Naive thymus-derived CD8-positive, alpha-beta T cell (primary cell): ENCODE results near the gene ZNF683. TPM values are rescaled to one million over a fixed set of nuclear protein-coding genes. Genes with fewer than 3 reads are reported as not detected.
"Not testable (repeated sequence)": the region's sequence is repeated elsewhere in the genome, so short reads cannot be mapped to it uniquely, and the experiment has no call there.

ENCODE experiments used
- ATAC-seq, 2 donors: fragments of 150-1000 bp; cut with Tn5 transposase in 1 of 2; sonication (Bioruptor Pico), chemical (Tn5 transposase) in 1 of 2; 1 replicate in 1 of 2; 2 replicates in 1 of 2; pipeline ENCODE4 v1.10.0; 2021; ENCODE audit warnings: mild to moderate bottlenecking in 2 of 2, moderate library complexity in 2 of 2
- POLR2A ChIA-PET: fragments of 350-600 bp; sonication (Branson Sonifier 250); formaldehyde crosslinking; loops from one replicate; lab custom pipeline; 2021; ENCODE audit warnings: antibody characterized with exemption; lab: Charles Lee
- DNase-seq, 10 donors: peaks; one replicate each; pipeline versions ENCODE4 v3.0.0 to v3.0.0-alpha.2; 2020 to 2022
- H3K27ac Mint-ChIP-seq, 10 donors: one replicate each; pipeline ENCODE4 v1.8.0; 2020 to 2022; ENCODE audit warnings: mild to moderate bottlenecking in 10 of 10, mixed read lengths in 10 of 10, moderate library complexity in 4 of 10, inconsistent platforms in 1 of 10
- H3K27me3 Mint-ChIP-seq, 5 donors: one replicate each; pipeline ENCODE4 v1.8.0; 2021 to 2022; ENCODE audit warnings: mixed read lengths in 5 of 5
- H3K36me3 Mint-ChIP-seq, 3 donors: one replicate each; pipeline ENCODE4 v1.8.0; 2020 to 2022; ENCODE audit warnings: mixed read lengths in 3 of 3, mild to moderate bottlenecking in 2 of 3, inconsistent platforms in 1 of 3
- H3K4me1 Mint-ChIP-seq, 4 donors: one replicate each; pipeline ENCODE4 v1.8.0; 2021 to 2022; ENCODE audit warnings: mixed read lengths in 4 of 4
- H3K4me3 Mint-ChIP-seq, 10 donors: one replicate each; pipeline ENCODE4 v1.8.0; 2020 to 2022; ENCODE audit warnings: mild to moderate bottlenecking in 10 of 10, mixed read lengths in 10 of 10, moderate library complexity in 6 of 10, inconsistent platforms in 1 of 10
- H3K9me3 Mint-ChIP-seq, 9 donors: one replicate each; pipeline ENCODE4 v1.8.0; 2020 to 2022; ENCODE audit warnings: mixed read lengths in 9 of 9, mild to moderate bottlenecking in 3 of 9, inconsistent platforms in 1 of 9, moderate library complexity in 1 of 9
- polyA plus RNA-seq, 3 donors: library from polyadenylated mRNA; unstranded; fragments of 300-500 nt; fragmentation: Illumina TruSeq; gene quantifications; one replicate each; pipeline ENCODE4 v1.2.3, GENCODE V29; 2021
- total RNA-seq, 8 experiments: library from RNA in 2 of 8; stranded (reverse) in 2 of 8; gene quantifications; one replicate each; pipeline ENCODE4 v1.2.3 and lab custom pipeline; 2021 to 2026

The ZNF683 gene
- total RNA-seq = 1 to 10 TPM; 2.1 to 2.4 TPM
- polyA plus RNA-seq = 1 to 10 TPM in 2 of 3 donors, under 1 TPM in 1; 0.42 to 6.3 (median 3.1) TPM
- total RNA-seq (lab: John Stamatoyannopoulos, UW) = 0 to 0.21 (median 0) reads per million in 6 experiments

DNA sequence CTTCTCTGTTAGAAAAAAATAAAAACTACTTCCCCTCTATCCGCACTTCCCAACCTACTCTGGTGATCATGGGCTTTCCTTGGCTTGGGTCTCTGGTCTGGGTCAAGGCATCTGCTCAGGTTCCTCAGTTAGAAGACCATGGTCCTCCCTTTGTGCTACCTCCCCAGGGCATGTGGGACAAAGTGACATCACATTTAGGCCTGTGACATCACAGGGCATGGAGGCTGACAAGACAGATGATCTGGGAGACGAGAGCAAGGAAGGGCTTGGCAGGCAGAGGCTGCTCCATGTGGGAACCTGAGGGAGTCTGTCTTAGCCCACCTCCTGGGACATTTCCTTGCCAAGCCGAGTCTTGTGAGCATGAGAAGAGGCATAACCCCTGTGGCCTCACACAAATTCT, at the start of gene ZNF683:
Gene ZNF683, minus strand, starts transcription at position 140 of the 400 bp plus-strand sequence. CDS start 4,179 bp downstream, outside the sequence.
- POLR2A ChIA-PET = interaction anchor here (9.2 kb wide), 1 partner anchor 11 kb away, joined by 75 read pairs; no protein-coding TSS in a partner anchor

DNA sequence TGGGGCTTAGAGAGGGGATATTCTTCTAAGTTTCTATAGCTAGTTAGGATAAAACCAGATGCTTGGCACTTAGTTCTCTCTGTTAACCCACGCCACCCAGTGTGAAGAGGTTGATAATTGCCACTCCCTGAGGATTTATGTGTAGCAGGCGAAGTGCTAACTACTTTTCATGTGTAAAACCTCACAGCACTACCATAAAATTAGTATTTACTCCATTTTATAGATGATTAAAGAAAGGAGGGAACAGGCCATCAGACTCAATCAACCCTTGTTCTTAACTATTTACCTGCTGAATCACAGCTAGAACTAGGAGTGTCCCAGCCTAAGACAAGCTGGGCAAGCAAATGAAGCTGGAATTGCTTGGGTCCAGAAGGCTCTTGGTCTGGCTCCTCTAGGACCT, 46.9 kb upstream of the ZNF683 start:
- DNase-seq (no peak), ATAC-seq (no peak)
- Mint-ChIP-seq H3K27ac (no peak overlapping the region), H3K4me3 (no peak overlapping the region), H3K36me3 (no peaks in the 10 kb centered on the region), H3K27me3 (peaks cover 0 to 22% (median 1%) of the 10 kb centered on the region in 5 donors), H3K9me3 (no peaks in the 10 kb centered on the region), H3K4me1 (peaks cover 0 to 3% (median 1%) of the 10 kb centered on the region in 4 donors)
- POLR2A ChIA-PET = interaction anchor here (0.5 kb wide), 1 partner anchor 17 kb away, joined by 3 read pairs; no protein-coding TSS in a partner anchor

More for the DNA sequence above, at the start of gene ZNF683:
- not testable (repeated sequence) for H3K9me3 Mint-ChIP-seq, DNase-seq, H3K27me3 Mint-ChIP-seq, H3K36me3 Mint-ChIP-seq, ATAC-seq
- Mint-ChIP-seq H3K27ac (peak within 1 kb of the TSS; percentile 36 to 88 (median 69)), H3K4me3 (peak within 1 kb of the TSS; percentile 17 to 80 (median 61)), H3K4me1 (peaks cover 46 to 90% (median 86%) of the 10 kb centered on the region in 4 donors)

DNA sequence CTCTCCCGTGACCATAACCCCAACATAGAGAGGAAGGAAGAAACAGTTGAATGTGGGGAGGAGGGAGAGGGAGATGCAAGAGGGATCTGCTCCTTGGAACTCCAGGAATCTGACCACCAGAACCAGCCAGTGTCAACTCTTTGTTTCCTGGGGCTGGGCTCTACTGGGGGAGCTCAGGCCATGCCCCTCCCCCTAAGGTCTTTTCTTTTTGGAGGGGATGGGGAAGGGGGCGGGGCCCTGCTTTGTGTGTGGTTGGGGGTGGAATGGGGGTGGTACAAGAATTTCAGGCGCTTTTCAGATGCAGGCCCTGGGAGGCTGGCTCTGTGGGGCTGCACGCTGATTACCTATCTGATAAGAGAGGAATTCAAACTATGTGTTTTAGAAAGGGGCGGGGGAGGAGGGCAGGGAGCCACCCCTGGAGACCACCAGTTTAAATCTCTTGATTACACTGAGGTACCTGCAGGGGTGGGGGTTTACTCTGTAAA, 46.4 kb upstream of the ZNF683 start:
- Mint-ChIP-seq H3K27me3 (peaks cover 0 to 28% (median 6%) of the 10 kb centered on the region in 5 donors), H3K27ac (no peak overlapping the region), H3K4me3 (no peak overlapping the region), H3K9me3 (no peaks in the 10 kb centered on the region), H3K4me1 (peaks cover 0 to 3% (median 1%) of the 10 kb centered on the region in 4 donors), H3K36me3 (no peaks in the 10 kb centered on the region)
- ATAC-seq = no peak
- no peak for DNase-seq
- POLR2A ChIA-PET = interaction anchor here (0.5 kb wide), 1 partner anchor 18 kb away, joined by 3 read pairs; no protein-coding TSS in a partner anchor

DNA sequence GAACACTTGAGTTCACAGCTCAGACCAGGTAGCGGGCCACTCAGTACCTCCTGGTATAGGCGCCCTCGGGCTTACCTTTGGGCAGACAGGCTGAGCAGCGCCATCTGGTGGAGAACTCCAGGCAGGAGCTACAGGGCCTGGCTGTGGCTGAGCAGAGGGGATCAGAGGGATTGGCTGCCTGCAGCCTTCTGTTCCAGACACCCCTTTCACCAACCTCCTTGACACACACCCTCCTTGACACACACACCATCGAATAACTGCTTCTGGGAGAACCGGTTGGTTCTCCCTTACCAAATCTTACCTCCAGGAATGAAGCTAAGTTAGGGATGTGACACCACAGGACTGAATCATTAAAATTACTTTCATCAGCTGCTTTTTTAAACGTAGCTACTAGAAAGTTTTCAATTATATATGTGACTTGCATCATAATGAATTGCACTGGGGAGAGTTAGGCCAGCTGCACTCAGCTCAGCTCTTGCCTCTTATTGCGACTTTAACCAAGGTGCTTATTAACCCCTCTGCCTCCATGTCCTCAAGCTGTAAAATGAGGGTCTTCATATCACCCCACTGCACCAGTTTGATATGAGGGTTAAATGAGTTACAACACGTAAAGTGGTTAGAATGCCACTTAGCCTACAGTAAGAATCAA, 44.7 kb upstream of the ZNF683 start:
- POLR2A ChIA-PET = interaction anchor here (0.5 to 1.3 kb wide), 6 partner anchors 15 to 142 kb away, joined by 3 to 7 read pairs (median 4); partner anchors contain the start of gene DHDDS
- no peaks in the 10 kb centered on the region for H3K36me3 Mint-ChIP-seq
- H3K4me3 Mint-ChIP-seq = no peak overlapping the region
- no peaks in the 10 kb centered on the region for H3K9me3 Mint-ChIP-seq
- DNase-seq (peak; percentile 64 to 92 (median 80)), ATAC-seq (peak; percentile 100)
- H3K27me3 Mint-ChIP-seq = peaks cover 13 to 34% (median 19%) of the 10 kb centered on the region in 5 donors
- H3K4me1 Mint-ChIP-seq = peaks cover 0 to 3% (median 2%) of the 10 kb centered on the region in 4 donors
- H3K27ac Mint-ChIP-seq = no peak overlapping the region

DNA sequence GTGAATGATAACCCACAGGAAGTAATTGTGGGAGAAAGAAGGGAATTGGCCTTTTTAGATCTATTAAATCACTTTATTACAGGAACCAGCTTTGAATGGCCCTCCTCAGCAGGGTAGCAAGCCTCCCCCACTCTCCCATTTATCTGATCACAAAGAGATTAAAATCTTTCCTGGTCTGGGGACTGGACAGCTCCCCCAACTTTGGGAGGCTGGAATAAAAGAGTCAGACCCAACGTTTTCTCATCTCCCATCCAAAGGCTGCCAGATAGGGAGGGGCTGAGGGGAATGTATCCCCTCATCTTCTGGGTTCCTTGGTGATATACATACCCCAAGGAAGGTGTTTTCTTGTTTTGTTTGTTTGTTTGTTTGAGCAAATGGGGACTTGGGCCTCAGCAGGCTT, 40.5 kb upstream of the ZNF683 start:
- Mint-ChIP-seq H3K4me1 (peaks cover 13 to 31% (median 23%) of the 10 kb centered on the region in 4 donors), H3K36me3 (no peaks in the 10 kb centered on the region), H3K4me3 (no peak overlapping the region), H3K27ac (no peak overlapping the region), H3K27me3 (peaks cover 25 to 53% (median 49%) of the 10 kb centered on the region in 5 donors), H3K9me3 (peaks cover 0 to 3% (median 0%) of the 10 kb centered on the region in 9 donors)
- no peak for ATAC-seq
- no peak for DNase-seq
- POLR2A ChIA-PET = interaction anchor here (0.7 kb wide), 3 partner anchors 123 to 487 kb away, joined by 3 to 5 read pairs (median 3); partner anchors contain the start of gene SH3BGRL3

DNA sequence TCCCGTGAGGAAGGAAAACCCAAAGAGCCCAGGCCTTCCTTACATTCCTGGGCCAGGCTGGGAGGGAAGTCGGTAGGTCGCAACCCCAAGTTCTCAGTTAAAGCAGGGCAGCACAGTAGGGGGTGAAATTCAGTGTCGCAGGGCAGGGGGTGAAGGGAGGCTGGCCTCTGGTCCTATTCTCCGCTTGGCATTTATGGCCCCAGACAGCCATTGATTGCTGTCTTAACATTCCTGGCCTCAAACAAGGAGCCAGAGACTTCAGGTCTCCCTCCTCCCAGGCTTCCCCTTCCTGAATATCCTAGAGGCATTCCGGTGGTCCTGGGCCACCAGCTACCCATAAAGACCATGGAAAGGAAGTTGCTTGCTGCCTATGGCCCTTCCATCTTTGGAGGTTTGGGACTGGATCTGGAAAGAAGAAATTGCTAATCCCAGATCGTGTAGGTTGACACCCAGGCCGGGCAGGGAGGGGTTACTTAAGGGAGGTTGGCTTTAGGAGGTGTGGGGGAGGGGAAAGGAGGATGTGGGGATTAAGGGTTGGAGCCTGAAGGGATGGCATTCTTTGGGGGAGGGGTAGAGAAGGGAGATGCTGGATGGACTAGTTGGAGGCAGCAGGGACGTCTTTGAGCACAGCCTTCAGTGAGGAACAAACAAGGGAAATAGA, 39.8 kb upstream of the ZNF683 start:
- POLR2A ChIA-PET = interaction anchor here (0.6 to 0.7 kb wide), 2 partner anchors 92 to 132 kb away, joined by 3 read pairs; partner anchors contain the start of gene SH3BGRL3
- H3K27ac Mint-ChIP-seq = peak overlapping the region in 1 of 10 donors; percentile 25
- no peaks in the 10 kb centered on the region for H3K36me3 Mint-ChIP-seq

DNA sequence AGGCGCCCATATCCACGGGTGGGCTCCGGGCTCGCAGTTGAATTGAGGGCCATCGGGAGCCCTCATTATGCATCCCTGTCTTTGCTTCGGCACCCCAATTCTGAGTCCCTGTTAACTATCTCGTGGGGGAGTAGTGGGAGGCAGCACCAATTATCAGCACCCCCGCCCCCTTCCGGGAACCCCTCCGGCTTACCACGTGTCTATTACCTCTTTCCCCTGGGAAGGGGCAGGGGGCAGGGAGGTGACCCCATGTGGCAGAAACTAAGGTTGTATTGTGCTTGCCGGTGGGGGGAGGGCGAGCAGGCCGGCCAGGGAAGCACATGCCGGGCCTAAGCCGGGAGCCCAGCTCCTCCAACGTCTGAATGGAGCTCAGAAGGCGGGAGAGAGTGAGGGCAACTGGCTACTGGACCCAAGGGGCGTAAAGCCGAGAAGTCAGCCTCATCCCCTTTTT, 39.1 kb upstream of the ZNF683 start:
- POLR2A ChIA-PET = interaction anchor here (0.6 kb wide), 1 partner anchor 91 kb away, joined by 3 read pairs; no protein-coding TSS in a partner anchor
- Mint-ChIP-seq H3K27me3 (peaks cover 25 to 58% (median 49%) of the 10 kb centered on the region in 5 donors), H3K4me1 (peaks cover 13 to 31% (median 20%) of the 10 kb centered on the region in 4 donors), H3K4me3 (peak overlapping the region in 1 of 10 donors; percentile 22), H3K9me3 (peaks cover 0 to 3% (median 0%) of the 10 kb centered on the region in 9 donors), H3K27ac (no peak overlapping the region), H3K36me3 (no peaks in the 10 kb centered on the region)
- DNase-seq = no peak
- no peak for ATAC-seq

More for the DNA sequence above, 39.8 kb upstream of the ZNF683 start:
- Mint-ChIP-seq H3K4me1 (peaks cover 13 to 31% (median 23%) of the 10 kb centered on the region in 4 donors), H3K9me3 (peaks cover 0 to 3% (median 0%) of the 10 kb centered on the region in 9 donors), H3K4me3 (peak overlapping the region in 1 of 10 donors; percentile 48), H3K27me3 (peaks cover 25 to 55% (median 49%) of the 10 kb centered on the region in 5 donors)
- DNase-seq (no peak), ATAC-seq (no peak)

DNA sequence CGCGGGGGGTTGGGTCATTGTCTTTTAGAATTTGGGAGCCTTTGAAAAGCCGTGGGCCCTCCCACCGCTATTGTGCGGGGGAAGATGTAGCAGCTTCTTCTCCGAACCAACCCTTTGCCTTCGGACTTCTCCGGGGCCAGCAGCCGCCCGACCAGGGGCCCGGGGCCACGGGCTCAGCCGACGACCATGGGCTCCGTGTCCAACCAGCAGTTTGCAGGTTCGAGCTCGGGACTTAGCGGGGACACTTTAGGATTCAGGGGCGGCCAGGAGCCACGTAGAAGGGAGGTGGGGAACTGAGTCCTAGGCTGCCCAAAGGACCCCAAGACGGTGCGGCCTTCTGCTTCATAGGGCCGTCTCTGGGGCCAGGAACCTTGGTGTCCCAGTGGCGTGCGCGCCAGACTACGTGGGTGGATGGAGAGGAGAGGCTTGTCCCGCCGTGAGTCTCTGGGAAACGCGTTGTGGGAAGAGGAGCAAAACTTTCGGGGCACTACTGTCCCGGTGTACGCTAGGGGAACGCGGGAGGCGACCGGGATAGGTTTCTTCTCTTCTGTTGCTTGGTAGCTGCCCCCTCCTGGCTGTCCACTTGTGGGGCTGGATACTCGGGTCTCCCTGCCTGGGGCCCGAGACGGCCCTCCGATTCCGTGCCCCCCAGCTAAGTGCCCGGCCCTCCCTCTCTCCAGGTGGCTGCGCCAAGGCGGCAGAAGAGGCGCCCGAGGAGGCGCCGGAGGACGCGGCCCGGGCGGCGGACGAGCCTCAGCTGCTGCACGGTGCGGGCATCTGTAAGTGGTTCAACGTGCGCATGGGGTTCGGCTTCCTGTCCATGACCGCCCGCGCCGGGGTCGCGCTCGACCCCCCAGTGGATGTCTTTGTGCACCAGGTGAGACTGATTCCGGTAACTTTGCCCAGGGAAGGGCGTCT, 38.4 kb upstream of the ZNF683 start, which contains the start of gene LIN28A:
Gene LIN28A, plus strand, starts transcription at position 112 of the 918 bp plus-strand sequence. Its CDS starts 75 bp downstream, at position 187.
- POLR2A ChIA-PET = interaction anchor here (0.7 kb wide), 1 partner anchor 200 kb away, joined by 3 read pairs; no protein-coding TSS in a partner anchor
- ATAC-seq = no peak
- H3K9me3 Mint-ChIP-seq = peaks cover 0 to 3% (median 0%) of the 10 kb centered on the region in 9 donors
- no peak within 1 kb of the TSS for H3K27ac Mint-ChIP-seq
- no peak for DNase-seq
- no peaks in the 10 kb centered on the region for H3K36me3 Mint-ChIP-seq
- H3K4me1 Mint-ChIP-seq = peaks cover 13 to 31% (median 20%) of the 10 kb centered on the region in 4 donors
- peaks cover 25 to 65% (median 49%) of the 10 kb centered on the region in 5 donors for H3K27me3 Mint-ChIP-seq
- H3K4me3 Mint-ChIP-seq = peak within 1 kb of the TSS in 5 of 10 donors; percentile 14 to 73 (median 33)

DNA sequence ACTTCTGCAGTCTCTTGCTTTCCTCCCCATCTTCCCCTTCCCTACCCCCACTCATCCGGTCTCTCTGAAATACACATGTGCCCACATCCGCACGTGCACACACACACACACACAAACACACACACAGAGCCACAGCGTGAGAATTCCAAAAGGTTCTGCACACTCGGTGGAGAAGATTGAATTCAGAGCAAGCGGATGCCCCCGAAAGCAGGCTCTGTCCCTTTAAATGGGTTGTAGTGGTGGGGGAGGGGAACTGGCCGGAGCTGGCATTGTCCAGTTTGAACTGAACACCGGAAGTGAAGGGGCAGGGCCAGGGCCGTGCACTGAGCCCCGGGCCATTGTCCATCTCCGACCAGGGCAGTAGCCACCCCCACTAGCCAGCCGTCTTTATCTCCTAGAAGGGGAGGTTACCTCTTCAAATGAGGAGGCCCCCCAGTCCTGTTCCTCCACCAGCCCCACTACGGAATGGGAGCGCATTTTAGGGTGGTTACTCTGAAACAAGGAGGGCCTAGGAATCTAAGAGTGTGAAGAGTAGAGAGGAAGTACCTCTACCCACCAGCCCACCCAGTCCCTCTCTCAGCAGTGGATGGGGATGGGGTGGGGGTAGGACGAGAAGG, 36.7 kb upstream of the ZNF683 start:
- peaks cover 13 to 31% (median 20%) of the 10 kb centered on the region in 4 donors for H3K4me1 Mint-ChIP-seq
- POLR2A ChIA-PET = interaction anchor here (1.0 kb wide), 1 partner anchor 130 kb away, joined by 3 read pairs; the partner anchor contains the start of gene SH3BGRL3
- H3K4me3 Mint-ChIP-seq = peak overlapping the region; percentile 21 to 79 (median 67)
- peak; percentile 29 to 62 for ATAC-seq
- H3K27ac Mint-ChIP-seq = peak overlapping the region in 2 of 10 donors; percentile 32 to 84
- peaks cover 0 to 3% (median 0%) of the 10 kb centered on the region in 9 donors for H3K9me3 Mint-ChIP-seq
- H3K27me3 Mint-ChIP-seq = peaks cover 25 to 60% (median 54%) of the 10 kb centered on the region in 5 donors
- H3K36me3 Mint-ChIP-seq = no peaks in the 10 kb centered on the region
- DNase-seq = peak in 2 of 10 donors; percentile 15 to 34

DNA sequence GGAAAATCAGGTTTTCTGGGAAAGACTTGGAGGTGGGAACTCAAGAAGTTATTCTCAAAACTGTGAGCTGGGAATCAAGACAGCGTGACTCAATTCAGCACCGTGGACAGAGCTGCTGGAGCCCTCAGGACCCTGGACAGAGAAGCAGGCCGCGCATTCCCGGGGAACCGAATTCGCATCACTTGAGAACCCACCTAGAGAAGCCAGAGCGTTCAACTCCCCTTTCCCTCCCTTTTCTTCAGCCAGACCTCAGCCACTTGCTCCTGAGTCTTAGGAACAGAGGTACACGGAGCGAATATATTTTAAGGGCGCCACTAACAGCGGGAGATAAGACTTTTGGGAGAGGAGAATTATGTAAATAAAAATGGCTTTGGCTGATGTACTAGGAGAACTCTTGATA, 36.1 kb upstream of the ZNF683 start:
- Mint-ChIP-seq H3K4me1 (peaks cover 13 to 31% (median 20%) of the 10 kb centered on the region in 4 donors), H3K27ac (peak overlapping the region in 2 of 10 donors; percentile 42), H3K4me3 (peak overlapping the region in 9 of 10 donors; percentile 21 to 82 (median 70)), H3K36me3 (no peaks in the 10 kb centered on the region), H3K27me3 (peaks cover 29 to 67% (median 57%) of the 10 kb centered on the region in 5 donors), H3K9me3 (peaks cover 0 to 3% (median 0%) of the 10 kb centered on the region in 9 donors)
- peak; percentile 63 to 93 (median 80) for DNase-seq
- POLR2A ChIA-PET = interaction anchor here (0.6 kb wide), 1 partner anchor 574 kb away, joined by 8 read pairs; no protein-coding TSS in a partner anchor
- peak; percentile 89 to 92 for ATAC-seq
